Calu3 (cell line): ENCODE results near the gene PIGK. TPM values are rescaled to one million over a fixed set of nuclear protein-coding genes. Genes with fewer than 3 reads are reported as not detected.

Experiments
- BruUV-seq: library from RNA; stranded (reverse); fragments of 400-500 nt; replicated peaks from 2 replicates; lab custom pipeline; 2021; lab: Mats Ljungman, UMichigan
- CTCF ChIA-PET: fragments of 300-600 bp; sonication (Branson Sonifier 250); formaldehyde crosslinking; loops from one replicate; lab custom pipeline; 2022; ENCODE audit warnings: antibody characterized with exemption; lab: Charles Lee
- DNase-seq: peaks from one replicate; pipeline ENCODE4 v3.0.0; 2022
- H3K27ac Mint-ChIP-seq: one replicate; pipeline ENCODE4 v1.8.0; 2022; ENCODE audit warnings: mixed read lengths; ENCODE audit not compliant: unreplicated experiment
- H3K27me3 Mint-ChIP-seq: one replicate; pipeline ENCODE4 v1.8.0; 2022; ENCODE audit warnings: mixed read lengths; ENCODE audit not compliant: unreplicated experiment
- H3K36me3 Mint-ChIP-seq: one replicate; pipeline ENCODE4 v1.8.0; 2022; ENCODE audit warnings: mild to moderate bottlenecking, moderate library complexity, mixed read lengths; ENCODE audit not compliant: insufficient read depth, unreplicated experiment
- H3K4me1 Mint-ChIP-seq: one replicate; pipeline ENCODE4 v1.8.0; 2022; ENCODE audit warnings: mild to moderate bottlenecking, low read depth, mixed read lengths; ENCODE audit not compliant: unreplicated experiment
- H3K4me3 Mint-ChIP-seq: one replicate; pipeline ENCODE4 v1.8.0; 2022; ENCODE audit warnings: mild to moderate bottlenecking, low read depth, moderate library complexity, mixed read lengths; ENCODE audit not compliant: unreplicated experiment
- H3K9me3 Mint-ChIP-seq: one replicate; pipeline ENCODE4 v1.8.0; 2022; ENCODE audit warnings: low read depth, mixed read lengths; ENCODE audit not compliant: unreplicated experiment
- intact Hi-C: fragments of 100-400 bp; cut with micrococcal nuclease; formaldehyde crosslinking; loops from one replicate; pipeline ENCODE4 v1.10.0; 2022; ENCODE audit not compliant: unreplicated experiment
- total RNA-seq: library from RNA; stranded (reverse); gene quantifications from 2 replicates; pipeline ENCODE4 v1.2.3, GENCODE V29; 2022
- TF ChIP-seq, protein P1 (sequence below): fragments of 200-600 bp; IDR thresholded peaks from one replicate; pipeline ENCODE4 v1.8.0; 2022; ENCODE audit warnings: antibody characterized with exemption; ENCODE audit not compliant: unreplicated experiment

Gene PIGK
- total RNA-seq, 1 experiment from 2014 or later = 41.8 TPM

DNA sequence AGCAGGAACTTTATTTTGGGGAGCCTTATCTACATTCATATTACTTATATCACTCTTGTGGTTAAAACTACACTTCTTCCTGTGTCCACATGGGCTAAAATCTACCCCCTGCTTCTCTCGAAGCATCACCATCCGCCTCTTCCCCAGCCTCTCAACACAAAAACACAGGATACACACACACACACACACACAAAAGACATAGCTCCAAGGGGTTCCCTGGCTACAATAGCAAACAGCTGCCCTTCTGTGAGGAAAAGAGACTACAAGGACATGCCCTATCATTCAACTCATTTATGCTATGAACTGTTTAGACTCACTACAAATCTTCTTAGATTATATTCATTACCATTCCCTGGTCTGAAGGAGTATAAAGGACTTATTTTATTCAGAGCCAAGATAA, 155.0 kb downstream of the PIGK start:
- Mint-ChIP-seq H3K36me3 (no peaks in the 10 kb centered on the region), H3K9me3 (no peaks in the 10 kb centered on the region), H3K27me3 (no peaks in the 10 kb centered on the region), H3K27ac (no peak overlapping the region), H3K4me1 (no peaks in the 10 kb centered on the region), H3K4me3 (no peak overlapping the region)
- no TSS peak for BruUV-seq
- intact Hi-C loops = no loop called here
- CTCF ChIA-PET = no interaction called here
- TF ChIP-seq, protein P1, sequence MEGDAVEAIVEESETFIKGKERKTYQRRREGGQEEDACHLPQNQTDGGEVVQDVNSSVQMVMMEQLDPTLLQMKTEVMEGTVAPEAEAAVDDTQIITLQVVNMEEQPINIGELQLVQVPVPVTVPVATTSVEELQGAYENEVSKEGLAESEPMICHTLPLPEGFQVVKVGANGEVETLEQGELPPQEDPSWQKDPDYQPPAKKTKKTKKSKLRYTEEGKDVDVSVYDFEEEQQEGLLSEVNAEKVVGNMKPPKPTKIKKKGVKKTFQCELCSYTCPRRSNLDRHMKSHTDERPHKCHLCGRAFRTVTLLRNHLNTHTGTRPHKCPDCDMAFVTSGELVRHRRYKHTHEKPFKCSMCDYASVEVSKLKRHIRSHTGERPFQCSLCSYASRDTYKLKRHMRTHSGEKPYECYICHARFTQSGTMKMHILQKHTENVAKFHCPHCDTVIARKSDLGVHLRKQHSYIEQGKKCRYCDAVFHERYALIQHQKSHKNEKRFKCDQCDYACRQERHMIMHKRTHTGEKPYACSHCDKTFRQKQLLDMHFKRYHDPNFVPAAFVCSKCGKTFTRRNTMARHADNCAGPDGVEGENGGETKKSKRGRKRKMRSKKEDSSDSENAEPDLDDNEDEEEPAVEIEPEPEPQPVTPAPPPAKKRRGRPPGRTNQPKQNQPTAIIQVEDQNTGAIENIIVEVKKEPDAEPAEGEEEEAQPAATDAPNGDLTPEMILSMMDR = no peak
- DNase-seq = no peak

DNA sequence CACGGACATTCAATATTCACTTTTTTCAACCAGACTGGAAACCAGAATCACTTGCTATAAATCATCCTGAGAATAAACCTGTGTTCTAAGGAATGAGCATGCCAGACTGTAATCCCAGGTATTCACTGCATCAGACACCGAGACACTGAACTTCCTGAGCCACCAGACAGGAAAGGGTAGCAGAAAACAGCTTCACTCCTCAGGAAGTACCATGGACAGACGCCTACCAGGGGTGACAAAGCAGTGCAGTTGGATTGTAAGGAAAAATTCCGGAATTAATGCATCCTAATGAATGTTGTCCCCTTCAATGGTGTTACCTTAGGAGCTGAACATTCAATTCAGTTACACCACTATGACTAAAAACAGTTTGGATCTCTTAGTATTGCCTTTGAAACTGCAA, 156.1 kb downstream of the PIGK start:
- no peak for DNase-seq
- TF ChIP-seq, protein P1 = no peak
- CTCF ChIA-PET = no interaction called here
- intact Hi-C loops = no loop called here
- BruUV-seq = no TSS peak
- Mint-ChIP-seq H3K27me3 (no peaks in the 10 kb centered on the region), H3K36me3 (no peaks in the 10 kb centered on the region), H3K9me3 (peaks cover 2% of the 10 kb centered on the region), H3K27ac (no peak overlapping the region), H3K4me1 (no peaks in the 10 kb centered on the region), H3K4me3 (no peak overlapping the region)

DNA sequence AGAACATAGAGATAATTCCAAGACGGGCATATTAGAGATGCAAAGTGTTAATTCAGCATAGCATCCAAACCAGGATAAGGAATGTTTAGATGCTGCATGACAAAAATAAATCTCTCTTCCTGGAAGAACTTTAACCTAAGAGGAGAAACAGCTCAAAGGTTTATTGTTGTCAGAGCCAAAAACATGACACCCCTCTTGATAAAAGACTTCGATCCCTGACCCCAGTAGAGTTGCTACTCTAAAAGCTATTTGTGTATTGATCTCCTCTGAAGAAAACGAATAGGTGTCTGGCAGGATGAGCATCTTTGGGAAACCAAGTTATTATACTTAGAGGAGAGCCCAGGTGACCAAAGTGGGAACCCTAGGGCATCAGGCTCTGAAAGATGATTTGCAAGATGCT, 158.1 kb downstream of the PIGK start:
- intact Hi-C loops = no loop called here
- CTCF ChIA-PET = no interaction called here
- no peaks in the 10 kb centered on the region for H3K36me3 Mint-ChIP-seq
- no peak for DNase-seq
- peaks cover 2% of the 10 kb centered on the region for H3K9me3 Mint-ChIP-seq
- no peak overlapping the region for H3K27ac Mint-ChIP-seq
- H3K4me1 Mint-ChIP-seq = no peaks in the 10 kb centered on the region
- H3K27me3 Mint-ChIP-seq = no peaks in the 10 kb centered on the region
- no TSS peak for BruUV-seq
- no peak overlapping the region for H3K4me3 Mint-ChIP-seq
- TF ChIP-seq, protein P1 = no peak

DNA sequence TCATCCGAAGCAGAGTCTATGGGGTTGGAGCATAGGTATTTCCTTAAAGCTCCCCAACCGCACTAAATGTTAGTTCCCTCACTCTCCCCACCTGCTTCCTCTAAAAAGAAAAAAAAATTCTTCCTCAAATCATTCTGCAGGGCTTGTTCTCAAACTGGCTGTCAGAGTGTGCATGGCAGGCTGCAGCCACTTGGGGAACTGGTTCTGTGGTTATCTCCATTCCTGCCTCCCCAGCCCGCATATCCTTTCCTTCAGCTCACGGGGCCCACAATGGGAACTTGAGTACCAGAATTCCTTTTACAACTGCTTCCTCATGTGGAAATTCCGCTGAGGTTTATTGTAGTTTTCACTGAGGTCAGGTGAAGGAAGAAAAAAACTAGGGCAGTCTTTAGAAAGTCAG, 159.2 kb downstream of the PIGK start:
- Mint-ChIP-seq H3K27me3 (no peaks in the 10 kb centered on the region), H3K36me3 (no peaks in the 10 kb centered on the region), H3K4me1 (no peaks in the 10 kb centered on the region), H3K27ac (no peak overlapping the region), H3K4me3 (no peak overlapping the region), H3K9me3 (peaks cover 2% of the 10 kb centered on the region)
- DNase-seq = peak; percentile 42
- intact Hi-C loops = no loop called here
- no TSS peak for BruUV-seq
- CTCF ChIA-PET = no interaction called here
- TF ChIP-seq, protein P1 = no peak
